HEK293 (cell line): Measurements from ENCODE around the gene ANKRD40.

Experiments used
- CTCF ChIA-PET: fragments of 350-600 bp; formaldehyde crosslinking; extraction: SDS; loops from one replicate; lab custom pipeline; 2021; ENCODE audit warnings: antibody characterized with exemption; lab: Yijun Ruan, JAX
- POLR2A ChIA-PET: fragments of 300-600 bp; formaldehyde crosslinking; extraction: SDS; loops from one replicate; lab custom pipeline; 2020; ENCODE audit warnings: antibody characterized with exemption, inconsistent platforms; lab: Yijun Ruan, JAX
- H3K27ac ChIP-seq: fragments of 200-500 bp; sonication (Bioruptor generic); 2 replicates; pipeline ENCODE4 v1.5.1; 2014; ENCODE audit warnings: low read depth, low read length, control low read depth, inconsistent platforms; ENCODE audit errors: extremely low read depth
- H3K36me3 ChIP-seq, 2 experiments: fragments of 200-500 bp in 1 of 2; sonication (Bioruptor generic) in 1 of 2; 1 replicate in 1 of 2; 2 replicates in 1 of 2; pipeline ENCODE4 v1.5.1; 2014 to 2017; ENCODE audit warnings: inconsistent platforms in 2 of 2, low read length in 2 of 2; ENCODE audit not compliant: control insufficient read depth in 2 of 2, insufficient read depth in 1 of 2
- H3K4me1 ChIP-seq: fragments of 200-500 bp; sonication (Bioruptor generic); 2 replicates; pipeline ENCODE4 v1.5.1; 2014; ENCODE audit warnings: mild to moderate bottlenecking, low read length, inconsistent platforms; ENCODE audit not compliant: control insufficient read depth, insufficient read depth
- H3K4me3 ChIP-seq: 2 replicates; pipeline ENCODE4 v1.5.1; 2011; ENCODE audit warnings: low read depth, mild to moderate bottlenecking, control low read depth, low read length, moderate library complexity
- H3K9me3 ChIP-seq: fragments of 200-500 bp; sonication (Bioruptor generic); 2 replicates; pipeline ENCODE4 v1.5.1; 2014; ENCODE audit warnings: low read depth, low read length, inconsistent platforms; ENCODE audit not compliant: control insufficient read depth, insufficient read depth
- FEZF1 ChIP-seq: fragments of 450-650 bp; formaldehyde crosslinking; IDR thresholded peaks from 2 replicates; pipeline ENCODE4 v1.5.1; 2016; ENCODE audit warnings: missing biosample characterization, missing genetic modification characterization
- GLIS1 ChIP-seq: fragments of 450-650 bp; formaldehyde crosslinking; IDR thresholded peaks from 2 replicates; pipeline ENCODE4 v1.5.1; 2016; ENCODE audit warnings: missing biosample characterization, missing genetic modification characterization
- KLF10 ChIP-seq: fragments of 450-650 bp; IDR thresholded peaks from 2 replicates; pipeline ENCODE4 v1.5.1; 2018; ENCODE audit warnings: missing biosample characterization, mild to moderate bottlenecking, missing genetic modification characterization
- OSR2 ChIP-seq: fragments of 450-650 bp; formaldehyde crosslinking; IDR thresholded peaks from 2 replicates; pipeline ENCODE4 v1.5.1; 2016; ENCODE audit warnings: missing biosample characterization, missing genetic modification characterization
- SCRT2 ChIP-seq: fragments of 450-650 bp; formaldehyde crosslinking; IDR thresholded peaks from 2 replicates; pipeline ENCODE4 v1.5.1; 2016; ENCODE audit warnings: missing biosample characterization, missing genetic modification characterization
- SP7 ChIP-seq: fragments of 450-650 bp; formaldehyde crosslinking; IDR thresholded peaks from 2 replicates; pipeline ENCODE4 v1.5.1; 2016; ENCODE audit warnings: missing biosample characterization, missing genetic modification characterization
- ZNF211 ChIP-seq: fragments of 450-650 bp; formaldehyde crosslinking; IDR thresholded peaks from 2 replicates; pipeline ENCODE4 v1.5.1; 2016; ENCODE audit warnings: low read depth, missing biosample characterization, missing genetic modification characterization
- ZNF274 ChIP-seq, 2 experiments: fragments of 200-500 bp in 1 of 2; fragments of 450-650 bp in 1 of 2; sonication (Bioruptor generic) in 1 of 2; formaldehyde crosslinking in 1 of 2; IDR thresholded peaks; 2 replicates each; pipeline versions ENCODE4 v1.5.1 to v1.6.1; 2014 to 2016; ENCODE audit warnings: borderline replicate concordance in 1 of 2, inconsistent platforms in 1 of 2, low read length in 1 of 2, missing biosample characterization in 1 of 2, missing genetic modification characterization in 1 of 2
- ZNF311 ChIP-seq: fragments of 450-650 bp; formaldehyde crosslinking; IDR thresholded peaks from 2 replicates; pipeline ENCODE4 v1.5.1; 2017; ENCODE audit warnings: missing biosample characterization, missing genetic modification characterization, borderline replicate concordance
- ZNF341 ChIP-seq: fragments of 450-650 bp; formaldehyde crosslinking; IDR thresholded peaks from 2 replicates; pipeline ENCODE4; 2016; ENCODE audit warnings: low read depth, missing biosample characterization, missing genetic modification characterization
- ZNF48 ChIP-seq: fragments of 450-650 bp; formaldehyde crosslinking; IDR thresholded peaks from 2 replicates; pipeline ENCODE4 v1.5.1; 2016; ENCODE audit warnings: missing biosample characterization, missing genetic modification characterization
- ZNF529 ChIP-seq: fragments of 450-650 bp; formaldehyde crosslinking; IDR thresholded peaks from 2 replicates; pipeline ENCODE4 v1.5.1; 2017; ENCODE audit warnings: missing genetic modification characterization, missing biosample characterization; ENCODE audit not compliant: insufficient replicate concordance
- ZNF555 ChIP-seq: fragments of 450-650 bp; formaldehyde crosslinking; conservative IDR thresholded peaks from 2 replicates; pipeline ENCODE4 v1.5.1; 2017; ENCODE audit warnings: missing biosample characterization, mild to moderate bottlenecking, missing genetic modification characterization, inconsistent platforms
- TF ChIP-seq, protein P1 (sequence below): fragments of 450-650 bp; formaldehyde crosslinking; IDR thresholded peaks from 2 replicates; pipeline ENCODE4 v1.5.1; 2016; ENCODE audit warnings: missing biosample characterization, missing genetic modification characterization
- TF ChIP-seq, protein P2 (sequence below): fragments of 450-650 bp; formaldehyde crosslinking; IDR thresholded peaks from 2 replicates; pipeline ENCODE4 v1.5.1; 2016; ENCODE audit warnings: missing biosample characterization, missing genetic modification characterization
- TF ChIP-seq, protein P3 (sequence below): fragments of 450-650 bp; formaldehyde crosslinking; IDR thresholded peaks from 2 replicates; pipeline ENCODE4 v1.5.1; 2016; ENCODE audit warnings: missing biosample characterization, missing genetic modification characterization

The ANKRD40 gene

DNA sequence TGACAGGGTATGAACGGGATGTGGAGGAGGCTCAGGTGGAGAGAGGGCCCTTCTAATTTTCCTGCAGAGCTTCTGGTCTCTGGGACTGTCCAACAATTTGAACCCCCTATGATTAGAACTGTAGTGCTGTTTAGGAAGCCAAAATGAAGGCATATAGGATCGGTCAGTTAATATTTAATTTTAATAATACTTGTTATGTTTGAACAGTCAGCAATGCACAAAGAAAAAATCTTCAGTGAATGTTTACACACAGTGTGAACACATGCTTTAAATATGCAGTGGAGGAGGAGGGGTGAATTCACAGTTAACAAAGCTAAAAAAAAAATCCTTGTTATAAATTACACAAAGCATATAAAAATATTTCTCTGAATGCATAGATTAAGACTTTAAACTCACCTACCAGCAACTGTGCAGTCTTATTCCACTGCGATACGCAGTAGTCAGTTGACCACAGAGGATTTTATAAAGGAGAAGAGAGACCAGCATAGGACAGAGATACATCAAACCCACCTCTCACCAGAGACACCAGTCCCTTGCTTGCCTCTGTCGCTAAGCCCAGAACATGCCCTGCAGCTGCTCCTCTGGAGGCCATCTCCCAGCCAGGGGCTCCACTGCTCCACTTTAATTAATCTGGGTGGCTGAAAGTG is 14.6 kb downstream of the ANKRD40 start:
- POLR2A ChIA-PET = interaction anchor here (1.1 to 2.6 kb wide), 3 partner anchors 65 to 173 kb away, joined by 3 to 5 read pairs (median 3); partner anchors contain the start of gene TOB1
- H3K9me3 ChIP-seq = no peaks in the 10 kb centered on the region
- no peak overlapping the region for H3K27ac ChIP-seq
- H3K36me3 ChIP-seq = peaks cover 45 to 61% of the 10 kb centered on the region in 2 experiments
- CTCF ChIA-PET = interaction anchor here (0.5 to 8.6 kb wide), 6 partner anchors 12 to 142 kb away, joined by 3 to 200 read pairs (median 6); no protein-coding TSS in a partner anchor
- no peak overlapping the region for H3K4me3 ChIP-seq
- peaks cover 4% of the 10 kb centered on the region; the same call in 1 of the 2 replicates for H3K4me1 ChIP-seq
- TF ChIP-seq ZNF311 (tag by site-specific recombination) (no peak), SP7 (no peak), GLIS1 (tag by site-specific recombination) (peak; percentile 21; the same call in 1 of the 2 replicates)

DNA sequence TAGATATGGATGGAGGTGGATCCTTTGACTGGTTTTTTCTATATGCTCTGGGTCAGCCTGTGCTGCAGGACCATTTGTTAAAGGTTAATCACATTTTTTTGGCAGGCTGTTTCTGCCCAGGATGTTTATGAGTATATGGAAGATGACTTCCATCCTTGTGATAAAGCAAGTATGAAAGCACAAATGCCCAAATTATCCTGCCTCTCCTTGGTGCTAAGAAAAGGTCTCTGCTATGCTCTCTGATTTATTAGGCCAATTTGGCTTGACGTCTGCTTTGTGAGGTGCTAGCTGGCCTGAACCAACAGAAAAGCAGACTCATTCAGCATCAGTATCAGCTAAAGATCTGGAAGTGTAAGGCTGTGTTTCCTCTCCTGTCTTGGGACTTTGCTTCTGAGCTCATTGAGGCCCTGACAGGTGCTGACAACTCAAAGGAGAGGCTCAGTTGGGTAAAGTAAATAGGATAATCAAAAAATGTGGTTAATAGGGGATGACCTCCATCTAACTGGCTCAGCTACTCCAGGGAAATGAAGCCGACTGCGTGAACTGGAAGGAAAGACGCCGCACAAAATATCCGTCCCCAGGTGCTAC is 15.2 kb downstream of the ANKRD40 start:
- TF ChIP-seq, protein P1, sequence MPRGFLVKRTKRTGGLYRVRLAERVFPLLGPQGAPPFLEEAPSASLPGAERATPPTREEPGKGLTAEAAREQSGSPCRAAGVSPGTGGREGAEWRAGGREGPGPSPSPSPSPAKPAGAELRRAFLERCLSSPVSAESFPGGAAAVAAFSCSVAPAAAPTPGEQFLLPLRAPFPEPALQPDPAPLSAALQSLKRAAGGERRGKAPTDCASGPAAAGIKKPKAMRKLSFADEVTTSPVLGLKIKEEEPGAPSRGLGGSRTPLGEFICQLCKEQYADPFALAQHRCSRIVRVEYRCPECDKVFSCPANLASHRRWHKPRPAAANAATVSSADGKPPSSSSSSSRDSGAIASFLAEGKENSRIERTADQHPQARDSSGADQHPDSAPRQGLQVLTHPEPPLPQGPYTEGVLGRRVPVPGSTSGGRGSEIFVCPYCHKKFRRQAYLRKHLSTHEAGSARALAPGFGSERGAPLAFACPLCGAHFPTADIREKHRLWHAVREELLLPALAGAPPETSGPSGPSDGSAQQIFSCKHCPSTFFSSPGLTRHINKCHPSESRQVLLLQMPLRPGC (tag by site-specific recombination) = no peak
- TF ChIP-seq GLIS1 (tag by site-specific recombination) = peak; percentile 19; the same call in 1 of the 2 replicates
- TF ChIP-seq ZNF555 (tag by site-specific recombination) = no peak
- TF ChIP-seq ZNF341 = no peak
- no peak for TF ChIP-seq ZNF48 (tag by site-specific recombination)
- TF ChIP-seq, protein P2, sequence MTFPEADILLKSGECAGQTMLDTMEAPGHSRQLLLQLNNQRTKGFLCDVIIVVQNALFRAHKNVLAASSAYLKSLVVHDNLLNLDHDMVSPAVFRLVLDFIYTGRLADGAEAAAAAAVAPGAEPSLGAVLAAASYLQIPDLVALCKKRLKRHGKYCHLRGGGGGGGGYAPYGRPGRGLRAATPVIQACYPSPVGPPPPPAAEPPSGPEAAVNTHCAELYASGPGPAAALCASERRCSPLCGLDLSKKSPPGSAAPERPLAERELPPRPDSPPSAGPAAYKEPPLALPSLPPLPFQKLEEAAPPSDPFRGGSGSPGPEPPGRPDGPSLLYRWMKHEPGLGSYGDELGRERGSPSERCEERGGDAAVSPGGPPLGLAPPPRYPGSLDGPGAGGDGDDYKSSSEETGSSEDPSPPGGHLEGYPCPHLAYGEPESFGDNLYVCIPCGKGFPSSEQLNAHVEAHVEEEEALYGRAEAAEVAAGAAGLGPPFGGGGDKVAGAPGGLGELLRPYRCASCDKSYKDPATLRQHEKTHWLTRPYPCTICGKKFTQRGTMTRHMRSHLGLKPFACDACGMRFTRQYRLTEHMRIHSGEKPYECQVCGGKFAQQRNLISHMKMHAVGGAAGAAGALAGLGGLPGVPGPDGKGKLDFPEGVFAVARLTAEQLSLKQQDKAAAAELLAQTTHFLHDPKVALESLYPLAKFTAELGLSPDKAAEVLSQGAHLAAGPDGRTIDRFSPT (tag by site-specific recombination) = no peak
- no peak for TF ChIP-seq SCRT2 (tag by site-specific recombination)
- TF ChIP-seq ZNF211 (tag by site-specific recombination) = no peak
- ChIA-PET CTCF (interaction anchor here (0.6 to 8.6 kb wide), 9 partner anchors 9 to 146 kb away, joined by 3 to 200 read pairs (median 4); partner anchors contain the start of gene SPATA20), POLR2A (interaction anchor here (1.1 to 2.6 kb wide), 3 partner anchors 64 to 173 kb away, joined by 3 to 5 read pairs (median 3); partner anchors contain the start of gene TOB1)
- Histone ChIP-seq H3K4me1 (peaks cover 4% of the 10 kb centered on the region; the same call in 1 of the 2 replicates), H3K27ac (no peak overlapping the region), H3K36me3 (peaks cover 38 to 55% of the 10 kb centered on the region in 2 experiments), H3K4me3 (no peak overlapping the region), H3K9me3 (no peaks in the 10 kb centered on the region)

DNA sequence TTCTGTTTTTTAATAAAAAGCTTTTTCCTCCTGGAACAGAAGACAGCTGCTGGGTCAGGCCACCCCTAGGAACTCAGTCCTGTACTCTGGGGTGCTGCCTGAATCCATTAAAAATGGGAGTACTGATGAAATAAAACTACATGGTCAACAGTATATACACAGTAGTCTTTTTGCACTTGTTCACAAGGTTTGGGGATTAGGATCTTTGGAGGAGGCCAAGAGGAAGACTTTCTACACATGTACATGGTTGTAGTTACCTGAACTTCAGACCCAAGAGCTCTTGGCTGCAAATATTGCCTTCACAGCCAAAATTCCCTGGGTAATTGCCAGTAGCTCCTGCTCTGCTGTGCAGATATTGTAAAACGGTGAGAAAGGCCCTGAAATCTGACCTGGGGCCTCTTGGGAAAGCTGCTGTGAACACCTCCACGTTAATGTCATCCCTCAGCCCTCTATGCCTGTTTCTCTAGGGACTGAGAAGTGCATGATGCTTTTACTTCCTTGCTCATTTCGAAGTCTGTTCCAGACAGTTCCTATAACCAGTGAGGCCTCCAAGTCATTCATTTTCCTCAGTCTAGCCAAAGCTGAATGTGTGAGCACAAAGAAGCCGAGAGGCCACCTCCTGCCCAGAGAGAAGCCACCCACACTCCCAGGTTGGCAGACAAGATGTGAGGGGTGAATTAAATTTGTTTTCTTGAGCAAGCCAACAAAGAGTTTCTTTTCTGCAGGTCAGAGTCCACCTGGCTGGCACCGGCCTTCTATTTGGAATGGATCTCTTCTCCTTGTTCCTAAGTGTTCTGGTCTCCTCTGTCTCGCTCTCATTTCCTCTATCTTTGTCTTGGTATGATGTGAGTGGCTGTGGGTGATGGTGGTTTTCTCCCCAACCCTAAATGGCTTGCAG is 15.9 kb downstream of the ANKRD40 start:
- H3K27ac ChIP-seq = no peak overlapping the region
- ChIA-PET CTCF (interaction anchor here (0.5 to 8.6 kb wide), 7 partner anchors 10 to 156 kb away, joined by 3 to 200 read pairs (median 4); partner anchors contain the start of gene SPATA20), POLR2A (interaction anchor here (0.9 to 2.6 kb wide), 5 partner anchors 14 to 174 kb away, joined by 3 to 5 read pairs (median 3); partner anchors contain the start of gene TOB1)
- TF ChIP-seq FEZF1 (tag by site-specific recombination) (peak; percentile 50), ZNF274 (IDR thresholded peaks at IDR 0.05; ENCODE audit: low read length) (no peak), ZNF274 (tag by site-specific recombination; IDR thresholded peaks at IDR 0.05; ENCODE audit: borderline replicate concordance) (no peak), OSR2 (peak; percentile 55; the same call in 1 of the 2 replicates), KLF10 (tag by site-specific recombination) (no peak), ZNF529 (no peak)
- TF ChIP-seq, protein P3, sequence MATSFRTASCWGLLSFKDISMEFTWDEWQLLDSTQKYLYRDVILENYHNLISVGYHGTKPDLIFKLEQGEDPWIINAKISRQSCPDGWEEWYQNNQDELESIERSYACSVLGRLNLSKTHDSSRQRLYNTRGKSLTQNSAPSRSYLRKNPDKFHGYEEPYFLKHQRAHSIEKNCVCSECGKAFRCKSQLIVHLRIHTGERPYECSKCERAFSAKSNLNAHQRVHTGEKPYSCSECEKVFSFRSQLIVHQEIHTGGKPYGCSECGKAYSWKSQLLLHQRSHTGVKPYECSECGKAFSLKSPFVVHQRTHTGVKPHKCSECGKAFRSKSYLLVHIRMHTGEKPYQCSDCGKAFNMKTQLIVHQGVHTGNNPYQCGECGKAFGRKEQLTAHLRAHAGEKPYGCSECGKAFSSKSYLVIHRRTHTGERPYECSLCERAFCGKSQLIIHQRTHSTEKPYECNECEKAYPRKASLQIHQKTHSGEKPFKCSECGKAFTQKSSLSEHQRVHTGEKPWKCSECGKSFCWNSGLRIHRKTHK (tag by site-specific recombination) = no peak
- H3K4me3 ChIP-seq = no peak overlapping the region
- H3K9me3 ChIP-seq = no peaks in the 10 kb centered on the region
- H3K36me3 ChIP-seq = peaks cover 31 to 48% of the 10 kb centered on the region in 2 experiments
- H3K4me1 ChIP-seq = peaks cover 4% of the 10 kb centered on the region; the same call in 1 of the 2 replicates
